Measurements from ENCODE around the gene GOLGA3.

DNA sequence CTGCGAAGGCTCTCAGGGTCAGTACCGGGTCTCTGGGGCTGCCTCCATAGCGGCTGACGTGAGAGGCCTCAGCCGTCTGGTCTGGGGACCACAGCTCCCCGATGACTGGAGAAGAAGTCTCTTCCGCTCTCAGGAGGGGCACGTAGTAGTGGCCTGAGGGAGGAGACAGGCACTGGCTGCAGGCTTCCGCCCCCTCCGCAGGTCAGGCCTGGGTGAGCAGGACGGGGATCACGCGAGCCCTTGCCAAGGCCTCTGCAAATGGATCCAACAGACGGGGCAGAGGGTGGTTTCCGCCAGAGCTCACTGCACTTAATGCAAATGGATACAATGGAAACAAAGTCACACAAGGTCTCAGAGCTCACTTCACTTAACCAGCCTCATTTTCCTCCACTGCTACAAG is 91.8 kb downstream of the GOLGA3 start:
- TF ChIP-seq CTCF (conservative IDR thresholded peaks at IDR 0.05; ENCODE audit: low read depth in 2 of 2) (no peak), POLR2AphosphoS5 (IDR thresholded peaks at IDR 0.05; ENCODE audit: low read depth) (no peak), REST (IDR thresholded peaks at IDR 0.05; ENCODE audit: unreplicated experiment) (no peak), EZH2phosphoT487 (IDR thresholded peaks at IDR 0.05; ENCODE audit: unreplicated experiment) (no peak), STAT1 (IDR thresholded peaks at IDR 0.05; ENCODE audit: unreplicated experiment) (no peak), JUNB (IDR thresholded peaks at IDR 0.05; ENCODE audit: unreplicated experiment) (no peak), EZH2 (IDR thresholded peaks at IDR 0.05; ENCODE audit: low read depth, unreplicated experiment) (no peak), ZNF331 (CRISPR knock-in tag; IDR thresholded peaks at IDR 0.05; ENCODE audit: low read depth) (no peak), CREB1 (CRISPR knock-in tag; IDR thresholded peaks at IDR 0.05; ENCODE audit: low read depth) (no peak), ZNF114 (CRISPR knock-in tag; IDR thresholded peaks at IDR 0.05) (no peak), NANOG (IDR thresholded peaks at IDR 0.05; ENCODE audit: borderline replicate concordance) (no peak)
- TF ChIP-seq, protein P1, sequence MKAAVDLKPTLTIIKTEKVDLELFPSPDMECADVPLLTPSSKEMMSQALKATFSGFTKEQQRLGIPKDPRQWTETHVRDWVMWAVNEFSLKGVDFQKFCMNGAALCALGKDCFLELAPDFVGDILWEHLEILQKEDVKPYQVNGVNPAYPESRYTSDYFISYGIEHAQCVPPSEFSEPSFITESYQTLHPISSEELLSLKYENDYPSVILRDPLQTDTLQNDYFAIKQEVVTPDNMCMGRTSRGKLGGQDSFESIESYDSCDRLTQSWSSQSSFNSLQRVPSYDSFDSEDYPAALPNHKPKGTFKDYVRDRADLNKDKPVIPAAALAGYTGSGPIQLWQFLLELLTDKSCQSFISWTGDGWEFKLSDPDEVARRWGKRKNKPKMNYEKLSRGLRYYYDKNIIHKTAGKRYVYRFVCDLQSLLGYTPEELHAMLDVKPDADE (IDR thresholded peaks at IDR 0.05) = no peak

Measured in GM23338 (cell line).